ENCODE measurements around the gene ZNF217. TPM values are rescaled to one million over a fixed set of nuclear protein-coding genes. Genes with fewer than 3 reads are reported as not detected.

ZNF217 gene
- total and polyA plus RNA-seq, 2 donors (not counting 3 experiments of a cell fraction or from before 2014, with no cell fraction given) = 5.8 to 31.7 TPM

DNA sequence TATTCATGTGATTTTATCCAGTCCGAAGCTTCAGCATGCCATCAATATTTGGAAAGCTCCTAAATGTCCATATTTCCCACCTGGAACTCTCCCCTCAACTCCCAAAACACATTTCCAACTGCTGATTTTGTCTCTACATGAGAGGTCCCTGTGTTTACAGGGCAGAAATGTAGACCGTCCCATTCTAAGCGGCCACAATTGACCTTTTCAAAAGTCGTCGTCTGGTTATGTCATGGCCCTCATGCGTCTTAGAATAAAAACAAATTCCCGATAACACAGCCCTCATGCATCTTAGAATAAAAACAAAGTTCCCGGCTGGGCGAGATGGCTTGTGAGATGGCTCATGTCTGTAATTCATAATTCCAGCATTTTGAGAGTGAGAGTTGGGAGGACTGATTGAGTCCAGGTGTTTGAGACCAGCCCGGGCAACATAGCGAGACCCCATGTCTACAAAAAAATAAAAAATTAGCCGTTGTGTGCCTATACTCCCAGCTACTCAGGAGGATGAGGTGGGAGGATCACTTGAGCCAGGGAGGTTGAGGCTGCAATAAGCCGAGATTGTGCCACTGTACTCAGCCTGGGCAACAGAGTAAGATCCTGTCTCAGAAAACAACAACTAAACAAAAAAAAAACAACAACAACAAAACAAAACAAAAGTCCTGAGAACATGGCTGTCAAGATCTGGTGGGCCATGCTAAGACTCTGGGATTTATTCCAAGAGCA, 6.4 kb upstream of the ZNF217 start:
- TF ChIP-seq FOS (IDR thresholded peaks at IDR 0.05; ENCODE audit: borderline replicate concordance, insufficient read depth, low read length) (no peak), MYC (IDR thresholded peaks at IDR 0.05; ENCODE audit: low read depth, low read length) (no peak), POLR2AphosphoS5 (IDR thresholded peaks at IDR 0.05; ENCODE audit: insufficient read depth, low read depth, low read length) (no peak), MAX (IDR thresholded peaks at IDR 0.05; ENCODE audit: insufficient read depth, insufficient read length) (no peak), GATA2 (IDR thresholded peaks at IDR 0.05; ENCODE audit: insufficient read depth, insufficient read length, low read depth, low read length) (no peak), EZH2 (IDR thresholded peaks at IDR 0.05; ENCODE audit: borderline replicate concordance, low read depth, low read length, severe bottlenecking) (no peak), JUN (IDR thresholded peaks at IDR 0.05; ENCODE audit: borderline replicate concordance, insufficient read depth, insufficient read length, low read depth) (no peak), POLR2A (IDR thresholded peaks at IDR 0.05; ENCODE audit: low read depth, low read length) (no peak)
- TF ChIP-seq, protein P1, sequence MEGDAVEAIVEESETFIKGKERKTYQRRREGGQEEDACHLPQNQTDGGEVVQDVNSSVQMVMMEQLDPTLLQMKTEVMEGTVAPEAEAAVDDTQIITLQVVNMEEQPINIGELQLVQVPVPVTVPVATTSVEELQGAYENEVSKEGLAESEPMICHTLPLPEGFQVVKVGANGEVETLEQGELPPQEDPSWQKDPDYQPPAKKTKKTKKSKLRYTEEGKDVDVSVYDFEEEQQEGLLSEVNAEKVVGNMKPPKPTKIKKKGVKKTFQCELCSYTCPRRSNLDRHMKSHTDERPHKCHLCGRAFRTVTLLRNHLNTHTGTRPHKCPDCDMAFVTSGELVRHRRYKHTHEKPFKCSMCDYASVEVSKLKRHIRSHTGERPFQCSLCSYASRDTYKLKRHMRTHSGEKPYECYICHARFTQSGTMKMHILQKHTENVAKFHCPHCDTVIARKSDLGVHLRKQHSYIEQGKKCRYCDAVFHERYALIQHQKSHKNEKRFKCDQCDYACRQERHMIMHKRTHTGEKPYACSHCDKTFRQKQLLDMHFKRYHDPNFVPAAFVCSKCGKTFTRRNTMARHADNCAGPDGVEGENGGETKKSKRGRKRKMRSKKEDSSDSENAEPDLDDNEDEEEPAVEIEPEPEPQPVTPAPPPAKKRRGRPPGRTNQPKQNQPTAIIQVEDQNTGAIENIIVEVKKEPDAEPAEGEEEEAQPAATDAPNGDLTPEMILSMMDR (IDR thresholded peaks at IDR 0.05; ENCODE audit: extremely low read depth in 1 of 2, insufficient read depth in 1 of 2, low read depth in 1 of 2, low read length in 2 of 2) = no peak
- no TSS peak for BruUV-seq (replicated peaks)
- ChIA-PET CTCF (interaction anchor here (0.9 kb wide), 1 partner anchor 135 kb away, joined by 3 read pairs; no protein-coding TSS in a partner anchor), POLR2A (no interaction called here)
- Histone ChIP-seq H3K9me3 (replicated peaks; ENCODE audit: control insufficient read depth, insufficient read depth, low read length) (no peaks in the 10 kb centered on the region), H3K4me1 (ENCODE audit: control insufficient read depth, extremely low read depth, insufficient read depth, low read length) (peaks cover 21% of the 10 kb centered on the region), H3K9me1 (replicated peaks; ENCODE audit: control insufficient read depth, extremely low read depth, insufficient read depth, low read length) (no peaks in the 10 kb centered on the region), H3K9ac (replicated peaks; ENCODE audit: extremely low read depth, insufficient read depth, low read length) (no peak overlapping the region), H3K36me3 (ENCODE audit: control insufficient read depth in 2 of 2, extremely low read depth in 1 of 2, insufficient read depth in 2 of 2, low read length in 2 of 2) (no peaks in the 10 kb centered on the region), H4K20me1 (replicated peaks; ENCODE audit: control insufficient read depth, extremely low read depth, insufficient read depth, low read length) (no peaks in the 10 kb centered on the region), H3K27ac (ENCODE audit: insufficient read depth, low read depth, low read length) (no peak overlapping the region), H3K4me3 (replicated peaks in 1 of 3; ENCODE audit: insufficient read depth in 1 of 3, low read depth in 1 of 3, low read length in 3 of 3) (no peak overlapping the region), H3K4me2 (ENCODE audit: insufficient read depth, low read length) (no peak overlapping the region), H3K27me3 (ENCODE audit: control insufficient read depth in 2 of 2, insufficient read depth in 2 of 2, low read length in 2 of 2) (no peaks in the 10 kb centered on the region), H3K79me2 (ENCODE audit: control insufficient read depth, insufficient read depth, low read length) (no peaks in the 10 kb centered on the region), H2AFZ (ENCODE audit: low read depth, low read length) (no peak overlapping the region)
- dilution Hi-C loops (cut with MboI; ENCODE audit: extremely low pct_ligation_motif_present, low sequenced_read_pairs) (loop anchor here (25.0 kb wide), 1 partner anchor 337 kb away; no protein-coding TSS in a partner anchor), intact Hi-C loops (cut with micrococcal nuclease) (no loop called here)
- FAIRE-seq (no peak), DNase-seq (ENCODE audit: low read depth, low spot score) (no peak)

All from endothelial cell of umbilical vein (primary cell).